Measurements from ENCODE around the gene DHCR7. TPM values are rescaled to one million over a fixed set of nuclear protein-coding genes. Genes with fewer than 3 reads are reported as not detected.

The DHCR7 gene
- total and polyA plus RNA-seq, 4 experiments from 2014 or later: 15.3 to 18.0 (median 16.9) TPM

DNA sequence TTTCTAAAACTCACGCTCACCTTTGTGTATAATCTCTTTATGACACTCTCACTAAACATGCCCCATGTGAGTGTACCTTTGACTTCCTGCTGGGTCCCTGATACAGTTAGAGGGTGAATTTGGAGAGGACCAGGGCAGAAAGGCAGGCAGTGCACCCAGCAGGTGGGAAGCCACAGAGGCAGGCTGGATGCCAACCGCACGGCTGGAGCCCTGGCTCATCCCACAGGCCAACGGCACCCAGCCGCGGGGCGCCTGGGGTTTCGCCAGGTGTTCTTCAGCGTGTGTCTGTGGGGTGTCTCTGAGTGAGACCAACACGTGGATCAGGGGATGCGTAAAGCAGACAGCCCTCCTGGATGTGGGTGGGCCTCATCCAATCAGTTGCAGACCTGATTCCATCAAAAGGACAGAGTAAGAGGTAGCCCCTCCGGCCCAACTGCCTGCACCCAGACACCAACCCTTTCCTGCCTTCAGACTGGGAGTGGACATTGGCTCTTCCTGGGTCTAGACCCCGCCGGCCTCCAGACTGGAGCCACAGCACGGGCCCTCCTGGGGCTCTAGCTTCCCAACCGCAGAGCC lies 51.6 kb downstream of the DHCR7 start:
- no peaks in the 10 kb centered on the region for H3K4me1 ChIP-seq (ENCODE audit: insufficient read depth, low read length)
- POLR2A ChIA-PET (ENCODE audit: partially characterized antibody): no interaction called here
- intact Hi-C loops (cut with micrococcal nuclease): no loop called here
- no peak for DNase-seq
- no peaks in the 10 kb centered on the region for H3K36me3 ChIP-seq (ENCODE audit: insufficient read depth, low read length)
- H3K27me3 ChIP-seq (ENCODE audit: insufficient read depth, low read length): no peaks in the 10 kb centered on the region
- no peak overlapping the region for H3K27ac Mint-ChIP-seq
- H3K27me3 Mint-ChIP-seq: peaks cover 0 to under 1% of the 10 kb centered on the region in 2 donors
- H3K4me3 Mint-ChIP-seq: no peak overlapping the region
- CTCF ChIA-PET (ENCODE audit: partially characterized antibody): no interaction called here
- no peaks in the 10 kb centered on the region for H3K4me1 Mint-ChIP-seq
- H3K9me3 ChIP-seq (ENCODE audit: control insufficient read depth in 1 of 2, low read length in 2 of 2): no peaks in the 10 kb centered on the region
- no peak overlapping the region for H3K27ac ChIP-seq (ENCODE audit: low read depth, low read length)
- H3K36me3 Mint-ChIP-seq: no peaks in the 10 kb centered on the region
- H3K9me3 Mint-ChIP-seq: peaks cover 0 to 2% (median 0%) of the 10 kb centered on the region in 8 donors
- no peak overlapping the region for H3K4me3 ChIP-seq (ENCODE audit: low read length in 2 of 2)

DNA sequence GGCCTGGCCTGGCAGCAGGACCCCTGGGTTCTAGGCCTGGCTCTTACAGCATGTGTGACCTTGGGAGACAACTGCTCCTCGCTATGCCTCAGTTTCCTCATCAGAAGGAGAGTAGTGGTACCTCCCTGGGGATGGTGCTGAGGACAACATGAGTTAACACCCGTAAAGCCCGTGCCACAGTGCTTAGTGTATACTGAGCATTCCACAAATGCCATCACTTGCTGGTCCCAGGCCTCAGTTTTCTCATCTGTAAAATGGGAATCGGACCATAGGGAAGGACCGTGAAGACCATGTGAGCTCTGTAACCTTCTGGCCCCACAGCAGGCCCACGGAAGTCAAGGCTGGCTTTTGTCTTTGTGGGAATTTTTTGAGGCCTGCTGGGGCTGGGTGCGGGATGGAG lies 52.4 kb downstream of the DHCR7 start:
- Mint-ChIP-seq H3K9me3 (peaks cover 0 to 2% (median 0%) of the 10 kb centered on the region in 8 donors), H3K27ac (no peak overlapping the region), H3K27me3 (peaks cover 0 to 1% of the 10 kb centered on the region in 2 donors), H3K36me3 (no peaks in the 10 kb centered on the region), H3K4me1 (no peaks in the 10 kb centered on the region), H3K4me3 (no peak overlapping the region)
- intact Hi-C loops (cut with micrococcal nuclease): no loop called here
- Histone ChIP-seq H3K4me3 (ENCODE audit: low read length in 2 of 2) (no peak overlapping the region), H3K27ac (ENCODE audit: low read depth, low read length) (no peak overlapping the region), H3K9me3 (ENCODE audit: control insufficient read depth in 1 of 2, low read length in 2 of 2) (no peaks in the 10 kb centered on the region), H3K27me3 (ENCODE audit: insufficient read depth, low read length) (no peaks in the 10 kb centered on the region), H3K4me1 (ENCODE audit: insufficient read depth, low read length) (no peaks in the 10 kb centered on the region), H3K36me3 (ENCODE audit: insufficient read depth, low read length) (no peaks in the 10 kb centered on the region)
- POLR2A ChIA-PET (ENCODE audit: partially characterized antibody): no interaction called here
- CTCF ChIA-PET (ENCODE audit: partially characterized antibody): no interaction called here
- no peak for DNase-seq

DNA sequence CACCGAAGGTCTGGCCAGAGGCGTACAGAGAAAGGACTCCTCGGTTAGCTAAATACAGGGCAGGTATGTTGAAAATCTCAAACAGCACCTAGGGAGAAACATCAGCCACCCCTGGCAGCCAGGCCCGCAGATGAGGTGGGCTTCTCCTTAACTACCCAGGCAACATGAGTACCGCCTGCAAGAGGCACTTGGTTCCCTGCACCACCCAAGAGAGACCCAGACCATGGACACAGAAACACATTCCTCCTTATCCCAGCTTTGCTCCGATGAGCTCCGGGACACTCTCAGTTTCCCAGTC lies 53.0 kb downstream of the DHCR7 start:
- Mint-ChIP-seq H3K27ac (no peak overlapping the region), H3K27me3 (peaks cover 1% of the 10 kb centered on the region in 2 donors), H3K4me1 (no peaks in the 10 kb centered on the region), H3K9me3 (peaks cover 0 to 2% (median 0%) of the 10 kb centered on the region in 8 donors), H3K4me3 (no peak overlapping the region), H3K36me3 (no peaks in the 10 kb centered on the region)
- intact Hi-C loops (cut with micrococcal nuclease): no loop called here
- Histone ChIP-seq H3K36me3 (ENCODE audit: insufficient read depth, low read length) (no peaks in the 10 kb centered on the region), H3K27ac (ENCODE audit: low read depth, low read length) (no peak overlapping the region), H3K4me3 (ENCODE audit: low read length in 2 of 2) (no peak overlapping the region), H3K27me3 (ENCODE audit: insufficient read depth, low read length) (no peaks in the 10 kb centered on the region), H3K9me3 (ENCODE audit: control insufficient read depth in 1 of 2, low read length in 2 of 2) (no peaks in the 10 kb centered on the region), H3K4me1 (ENCODE audit: insufficient read depth, low read length) (no peaks in the 10 kb centered on the region)
- DNase-seq: no peak
- CTCF ChIA-PET (ENCODE audit: partially characterized antibody): no interaction called here
- POLR2A ChIA-PET (ENCODE audit: partially characterized antibody): no interaction called here

- CTCF ChIA-PET (ENCODE audit: partially characterized antibody): no interaction called here
- H3K9me3 ChIP-seq (ENCODE audit: control insufficient read depth in 1 of 2, low read length in 2 of 2): no peaks in the 10 kb centered on the region
- Mint-ChIP-seq H3K4me3 (no peak overlapping the region), H3K36me3 (no peaks in the 10 kb centered on the region), H3K27ac (no peak overlapping the region), H3K9me3 (peaks cover 0 to 3% (median 0%) of the 10 kb centered on the region in 8 donors), H3K4me1 (no peaks in the 10 kb centered on the region), H3K27me3 (peaks cover 4 to 5% of the 10 kb centered on the region in 2 donors)
- H3K4me1 ChIP-seq (ENCODE audit: insufficient read depth, low read length): no peaks in the 10 kb centered on the region
- no peak overlapping the region for H3K27ac ChIP-seq (ENCODE audit: low read depth, low read length)
- H3K36me3 ChIP-seq (ENCODE audit: insufficient read depth, low read length): no peaks in the 10 kb centered on the region
- intact Hi-C loops (cut with micrococcal nuclease): no loop called here
- POLR2A ChIA-PET (ENCODE audit: partially characterized antibody): no interaction called here
- no peak overlapping the region for H3K4me3 ChIP-seq (ENCODE audit: low read length in 2 of 2)
- no peak for DNase-seq
- no peaks in the 10 kb centered on the region for H3K27me3 ChIP-seq (ENCODE audit: insufficient read depth, low read length)
These were observed 54.9 kb downstream of the DHCR7 start for GRCh38 chr11:71393283-71393682.

DNA sequence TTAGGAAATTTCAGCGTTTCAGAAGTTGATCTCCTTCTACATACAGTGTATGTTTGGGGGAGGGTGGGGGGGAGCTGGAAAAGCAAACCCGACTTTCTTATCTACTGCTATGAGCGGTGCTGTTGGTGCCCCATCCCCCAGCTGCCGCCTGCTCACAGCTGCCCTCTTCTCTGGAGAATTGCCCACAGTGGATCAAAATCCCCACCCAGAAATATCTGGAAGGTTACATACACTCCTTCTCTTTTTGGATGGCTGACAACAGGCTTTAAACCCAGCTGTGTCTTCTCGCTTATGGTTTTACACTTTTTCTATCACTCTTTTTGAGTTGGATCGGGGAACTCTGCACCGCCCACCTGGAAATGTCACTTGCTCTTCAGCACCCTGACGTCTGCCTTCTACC lies 56.4 kb downstream of the DHCR7 start:
- H3K4me3 Mint-ChIP-seq: no peak overlapping the region
- no peaks in the 10 kb centered on the region for H3K4me1 Mint-ChIP-seq
- Histone ChIP-seq H3K36me3 (ENCODE audit: insufficient read depth, low read length) (no peaks in the 10 kb centered on the region), H3K9me3 (ENCODE audit: control insufficient read depth in 1 of 2, low read length in 2 of 2) (no peaks in the 10 kb centered on the region), H3K27ac (ENCODE audit: low read depth, low read length) (no peak overlapping the region), H3K4me1 (ENCODE audit: insufficient read depth, low read length) (no peaks in the 10 kb centered on the region), H3K4me3 (ENCODE audit: low read length in 2 of 2) (no peak overlapping the region), H3K27me3 (ENCODE audit: insufficient read depth, low read length) (no peaks in the 10 kb centered on the region)
- ChIA-PET POLR2A (ENCODE audit: partially characterized antibody) (no interaction called here), CTCF (ENCODE audit: partially characterized antibody) (no interaction called here)
- H3K36me3 Mint-ChIP-seq: no peaks in the 10 kb centered on the region
- H3K9me3 Mint-ChIP-seq: peaks cover 0 to 4% (median 0%) of the 10 kb centered on the region in 8 donors
- H3K27ac Mint-ChIP-seq: no peak overlapping the region
- intact Hi-C loops (cut with micrococcal nuclease): no loop called here
- no peak for DNase-seq
- peaks cover 5% of the 10 kb centered on the region in 2 donors for H3K27me3 Mint-ChIP-seq

- Mint-ChIP-seq H3K4me1 (no peaks in the 10 kb centered on the region), H3K4me3 (no peak overlapping the region), H3K36me3 (no peaks in the 10 kb centered on the region), H3K27me3 (peaks cover 5 to 6% of the 10 kb centered on the region in 2 donors), H3K27ac (no peak overlapping the region), H3K9me3 (peaks cover 0 to 3% (median 0%) of the 10 kb centered on the region in 8 donors)
- no peaks in the 10 kb centered on the region for H3K4me1 ChIP-seq (ENCODE audit: insufficient read depth, low read length)
- POLR2A ChIA-PET (ENCODE audit: partially characterized antibody): no interaction called here
- DNase-seq: no peak
- H3K27ac ChIP-seq (ENCODE audit: low read depth, low read length): no peak overlapping the region
- H3K4me3 ChIP-seq (ENCODE audit: low read length in 2 of 2): no peak overlapping the region
- H3K9me3 ChIP-seq (ENCODE audit: control insufficient read depth in 1 of 2, low read length in 2 of 2): no peaks in the 10 kb centered on the region
- no peaks in the 10 kb centered on the region for H3K27me3 ChIP-seq (ENCODE audit: insufficient read depth, low read length)
- intact Hi-C loops (cut with micrococcal nuclease): no loop called here
- H3K36me3 ChIP-seq (ENCODE audit: insufficient read depth, low read length): no peaks in the 10 kb centered on the region
- CTCF ChIA-PET (ENCODE audit: partially characterized antibody): no interaction called here
These were observed 56.8 kb downstream of the DHCR7 start for GRCh38 chr11:71391352-71391751.

GRCh38 chr11:71388637-71389235 lies 59.5 kb downstream of the DHCR7 start:
- no peak overlapping the region for H3K4me3 Mint-ChIP-seq
- no peaks in the 10 kb centered on the region for H3K36me3 Mint-ChIP-seq
- Histone ChIP-seq H3K27me3 (ENCODE audit: insufficient read depth, low read length) (no peaks in the 10 kb centered on the region), H3K27ac (ENCODE audit: low read depth, low read length) (no peak overlapping the region), H3K4me3 (ENCODE audit: low read length in 2 of 2) (no peak overlapping the region), H3K4me1 (ENCODE audit: insufficient read depth, low read length) (no peaks in the 10 kb centered on the region), H3K36me3 (ENCODE audit: insufficient read depth, low read length) (no peaks in the 10 kb centered on the region), H3K9me3 (ENCODE audit: control insufficient read depth in 1 of 2, low read length in 2 of 2) (no peaks in the 10 kb centered on the region)
- DNase-seq: no peak
- H3K27ac Mint-ChIP-seq: no peak overlapping the region
- peaks cover 5 to 12% of the 10 kb centered on the region in 2 donors for H3K27me3 Mint-ChIP-seq
- ChIA-PET CTCF (ENCODE audit: partially characterized antibody) (no interaction called here), POLR2A (ENCODE audit: partially characterized antibody) (no interaction called here)
- intact Hi-C loops (cut with micrococcal nuclease): no loop called here
- peaks cover 0 to 3% (median 0%) of the 10 kb centered on the region in 8 donors for H3K9me3 Mint-ChIP-seq
- no peaks in the 10 kb centered on the region for H3K4me1 Mint-ChIP-seq
